H1 (cell line): Measurements from ENCODE around the gene PDX1. TPM values are rescaled to one million over a fixed set of nuclear protein-coding genes. Genes with fewer than 3 reads are reported as not detected.
A peak's percentile ranks its signal among the peaks of the same experiment; 100 is the strongest.

Experiments
- CTCF ChIA-PET: fragments of 300-600 bp; sonication (Branson Sonifier 250); formaldehyde crosslinking; loops from one replicate; lab custom pipeline; 2021; ENCODE audit not compliant: partially characterized antibody; lab: Charles Lee
- POLR2A ChIA-PET: fragments of 300-600 bp; sonication (Branson Sonifier 250); formaldehyde crosslinking; loops from one replicate; lab custom pipeline; 2021; ENCODE audit warnings: inconsistent platforms; ENCODE audit not compliant: partially characterized antibody; lab: Charles Lee
- DNase-seq, 2 experiments: peaks; one replicate each; pipeline versions ENCODE4 v3.0.0 to v3.0.0-alpha.2; 2010 to 2022; ENCODE audit warnings: low spot score in 2 of 2, low read depth in 1 of 2, mixed read lengths in 1 of 2
- FAIRE-seq: peaks from 2 replicates; lab custom pipeline; 2011; peaks lifted over from hg19 to GRCh38; lab: Jason Lieb, UNC
- H2AFZ ChIP-seq: 2 replicates; pipeline ENCODE4 v1.8.1; 2012; ENCODE audit warnings: low read length, inconsistent platforms
- H2AK5ac ChIP-seq: 2 replicates; pipeline ENCODE4 v1.6.1; 2013; ENCODE audit warnings: low read depth, low read length
- H2BK120ac ChIP-seq: replicated peaks from 2 replicates; pipeline ENCODE3; 2013; ENCODE audit warnings: low read depth, low read length, inconsistent platforms
- H2BK12ac ChIP-seq: 2 replicates; pipeline ENCODE4 v1.6.1; 2013; ENCODE audit warnings: low read depth, low read length
- H2BK15ac ChIP-seq: 2 replicates; pipeline ENCODE4 v1.6.1; 2013; ENCODE audit warnings: low read length
- H2BK20ac ChIP-seq: 2 replicates; pipeline ENCODE4 v1.6.1; 2013; ENCODE audit warnings: low read length
- H2BK5ac ChIP-seq: 2 replicates; pipeline ENCODE4 v1.6.1; 2013; ENCODE audit warnings: low read depth, low read length
- H3K14ac ChIP-seq: 2 replicates; pipeline ENCODE4 v1.6.1; 2013; ENCODE audit warnings: inconsistent platforms; ENCODE audit not compliant: insufficient read length
- H3K18ac ChIP-seq: 2 replicates; pipeline ENCODE4 v1.6.1; 2013; ENCODE audit warnings: low read length; ENCODE audit errors: extremely low read depth
- H3K23ac ChIP-seq: 2 replicates; pipeline ENCODE4 v1.6.1; 2013; ENCODE audit warnings: inconsistent platforms; ENCODE audit not compliant: insufficient read length
- H3K23me2 ChIP-seq: 2 replicates; pipeline ENCODE4 v1.6.1; 2013; ENCODE audit warnings: low read depth, low read length
- H3K27ac ChIP-seq: 2 replicates; pipeline ENCODE4 v1.6.1; 2011; ENCODE audit warnings: low read depth, low read length, inconsistent platforms
- H3K27me3 ChIP-seq, 4 experiments: replicated peaks in 1 of 4; 1 replicate in 1 of 4; 2 replicates in 3 of 4; pipeline versions ENCODE4 v1.6.1 to v1.8.1; 2011 to 2013; ENCODE audit warnings: low read length in 3 of 4, mild to moderate bottlenecking in 3 of 4, inconsistent platforms in 2 of 4, mixed read lengths in 2 of 4, moderate library complexity in 1 of 4; ENCODE audit not compliant: control insufficient read depth in 3 of 4, insufficient read depth in 3 of 4; ENCODE audit errors: extremely low read depth in 1 of 4
- H3K36me3 ChIP-seq, 4 experiments: 2 replicates each; pipeline versions ENCODE4 v1.6.1 to v1.8.1; 2011 to 2013; ENCODE audit warnings: mild to moderate bottlenecking in 4 of 4, low read length in 3 of 4, moderate library complexity in 2 of 4, control low read depth in 1 of 4, inconsistent platforms in 1 of 4; ENCODE audit not compliant: insufficient read depth in 4 of 4, control insufficient read depth in 2 of 4
- H3K4ac ChIP-seq: replicated peaks from 2 replicates; pipeline ENCODE3; 2013; ENCODE audit warnings: low read length, low read depth, mixed read lengths, inconsistent platforms; ENCODE audit not compliant: insufficient read length
- H3K4me1 ChIP-seq, 4 experiments: replicated peaks in 1 of 4; 1 replicate in 1 of 4; 2 replicates in 3 of 4; pipeline versions ENCODE4 v1.6.1 to v1.8.1; 2011 to 2013; ENCODE audit warnings: low read length in 3 of 4, inconsistent platforms in 2 of 4, mixed read lengths in 1 of 4; ENCODE audit not compliant: insufficient read depth in 4 of 4, control insufficient read depth in 3 of 4
- H3K4me2 ChIP-seq, 2 experiments: 2 replicates each; pipeline versions ENCODE4 v1.6.1 to v1.8.1; 2011 to 2013; ENCODE audit warnings: low read depth in 2 of 2, low read length in 2 of 2, control low read depth in 1 of 2, inconsistent platforms in 1 of 2, mild to moderate bottlenecking in 1 of 2; ENCODE audit not compliant: insufficient read depth in 1 of 2
- H3K4me3 ChIP-seq, 4 experiments: fragments of 200-600, 300-600 bp in 1 of 4; sonication (generic), shearing (Covaris generic), sonication (Bioruptor Twin) in 1 of 4; 2 replicates each; pipeline versions ENCODE4 v1.5.1 to v1.8.1; 2011 to 2016; ENCODE audit warnings: low read length in 4 of 4, low read depth in 3 of 4, control low read depth in 2 of 4, inconsistent platforms in 2 of 4, mild to moderate bottlenecking in 2 of 4, mixed read lengths in 1 of 4, moderate library complexity in 1 of 4; ENCODE audit not compliant: insufficient read depth in 2 of 4; ENCODE audit errors: extremely low read depth in 1 of 4
- H3K56ac ChIP-seq: replicated peaks from 2 replicates; pipeline ENCODE3; 2013; ENCODE audit warnings: low read depth, mild to moderate bottlenecking, mixed read lengths, low read length, inconsistent platforms; ENCODE audit not compliant: insufficient read length
- H3K79me1 ChIP-seq: 2 replicates; pipeline ENCODE4 v1.6.1; 2013; ENCODE audit warnings: low read depth, low read length, control low read depth
- H3K79me2 ChIP-seq, 2 experiments: 2 replicates each; pipeline versions ENCODE4 v1.6.1 to v1.8.1; 2012 to 2013; ENCODE audit warnings: low read length in 2 of 2, mild to moderate bottlenecking in 2 of 2, inconsistent platforms in 1 of 2; ENCODE audit not compliant: insufficient read depth in 2 of 2, control insufficient read depth in 1 of 2
- H3K9ac ChIP-seq, 4 experiments: replicated peaks in 1 of 4; 1 replicate in 1 of 4; 2 replicates in 3 of 4; pipeline versions ENCODE4 v1.6.1 to v1.8.1; 2011 to 2013; ENCODE audit warnings: low read depth in 3 of 4, low read length in 3 of 4, control low read depth in 2 of 4, mild to moderate bottlenecking in 2 of 4, moderate library complexity in 2 of 4, inconsistent platforms in 1 of 4; ENCODE audit errors: extremely low read depth in 1 of 4
- H3K9me3 ChIP-seq, 2 experiments: 2 replicates each; pipeline versions ENCODE4 v1.6.1 to v1.8.1; 2012 to 2013; ENCODE audit warnings: mild to moderate bottlenecking in 2 of 2, moderate library complexity in 2 of 2, control low read depth in 1 of 2, inconsistent platforms in 1 of 2, low read depth in 1 of 2, low read length in 1 of 2, mixed read lengths in 1 of 2; ENCODE audit not compliant: insufficient read depth in 2 of 2
- H4K20me1 ChIP-seq, 2 experiments: replicated peaks in 1 of 2; 2 replicates each; pipeline versions ENCODE3 to v1.8.1; 2011 to 2013; ENCODE audit warnings: inconsistent platforms in 2 of 2, low read length in 2 of 2, mild to moderate bottlenecking in 1 of 2; ENCODE audit not compliant: insufficient read depth in 2 of 2, control insufficient read depth in 1 of 2
- H4K5ac ChIP-seq: 2 replicates; pipeline ENCODE4 v1.6.1; 2013; ENCODE audit warnings: low read length, low read depth, mixed read lengths, inconsistent platforms; ENCODE audit not compliant: insufficient read length
- H4K8ac ChIP-seq: 2 replicates; pipeline ENCODE4 v1.8.0; 2013; ENCODE audit warnings: mild to moderate bottlenecking, moderate library complexity, low read length, inconsistent platforms; ENCODE audit not compliant: insufficient read depth; ENCODE audit errors: extremely low read depth
- H4K91ac ChIP-seq: replicated peaks from 2 replicates; pipeline ENCODE3; 2013; ENCODE audit warnings: low read length, mixed read lengths, inconsistent platforms; ENCODE audit not compliant: insufficient read length
- BRCA1 ChIP-seq: IDR thresholded peaks from 2 replicates; pipeline ENCODE4 v1.6.1; 2012; ENCODE audit warnings: low read depth, low read length, improper control_type of control experiment
- EP300 ChIP-seq, 2 experiments: IDR thresholded peaks; 1 replicate in 1 of 2; 2 replicates in 1 of 2; pipeline ENCODE4 v1.6.1; 2011 to 2012; ENCODE audit warnings: low read depth in 2 of 2, low read length in 2 of 2, mild to moderate bottlenecking in 2 of 2, borderline replicate concordance in 1 of 2, inconsistent platforms in 1 of 2, moderate library complexity in 1 of 2
- GTF2F1 ChIP-seq: IDR thresholded peaks from 2 replicates; pipeline ENCODE4 v1.6.1; 2012; ENCODE audit warnings: low read depth, low read length, improper control_type of control experiment, borderline replicate concordance
- MAFK ChIP-seq: IDR thresholded peaks from 2 replicates; pipeline ENCODE4 v1.6.1; 2012; ENCODE audit warnings: low read depth, mild to moderate bottlenecking, improper control_type of control experiment, low read length
- POLR2A ChIP-seq, 2 experiments: IDR thresholded peaks; 1 replicate in 1 of 2; 2 replicates in 1 of 2; pipeline ENCODE4 v1.6.1; 2011; ENCODE audit warnings: low read depth in 2 of 2, low read length in 2 of 2, mild to moderate bottlenecking in 2 of 2; ENCODE audit errors: control extremely low read depth in 1 of 2
- SIRT6 ChIP-seq: IDR thresholded peaks from one replicate; pipeline ENCODE4 v1.7.1; 2012; ENCODE audit warnings: low read length, inconsistent platforms
- SP2 ChIP-seq: IDR thresholded peaks from 2 replicates; pipeline ENCODE4 v1.6.1; 2012; ENCODE audit warnings: mild to moderate bottlenecking, low read length, inconsistent platforms
- WGBS, 2 experiments: shearing (Covaris generic) in 1 of 2; methylation state at CpG; one replicate each; pipeline versions ENCODE4 v1.1.6 to v1.1.7; 2013 to 2015; ENCODE audit warnings: low lambda C conversion rate in 2 of 2, mixed read lengths in 2 of 2, inconsistent platforms in 1 of 2, low coverage in 1 of 2, missing lambda C conversion rate in 1 of 2; ENCODE audit not compliant: insufficient replicate concordance in 2 of 2, insufficient coverage in 1 of 2, insufficient read length in 1 of 2; ENCODE audit errors: extremely low coverage in 1 of 2, missing lambda C conversion rate in 1 of 2; 5-methylcytosine and 5-hydroxymethylcytosine counted together
- polyA plus RNA-seq, 7 experiments: library from polyadenylated mRNA; depleted of rRNA in 3 of 7; stranded (reverse) in 5 of 7; unstranded in 2 of 7; fragments of >200 nt in 5 of 7; fragments of 200-250 nt in 2 of 7; gene quantifications; 1 replicate in 5 of 7; 2 replicates in 1 of 7; 4 replicates in 1 of 7; pipeline versions ENCODE4 v1.2.1 to v1.2.3, GENCODE V29; 2011 to 2013; ENCODE audit warnings: missing spikeins in 2 of 7, mixed read lengths in 2 of 7
- total RNA-seq: library from RNA; stranded (reverse); fragmentation: NEBNext Ultra II Directional; extraction: Animal tissue kit (Norgen Biotek cat#: 25700); gene quantifications from 2 replicates; pipeline ENCODE4 v1.2.1, GENCODE V29; 2021

The PDX1 gene
- total and polyA plus RNA-seq, 2 of the 8 experiments (the other 6 are each of a cell fraction or from before 2014, with no cell fraction given) = not detected

DNA sequence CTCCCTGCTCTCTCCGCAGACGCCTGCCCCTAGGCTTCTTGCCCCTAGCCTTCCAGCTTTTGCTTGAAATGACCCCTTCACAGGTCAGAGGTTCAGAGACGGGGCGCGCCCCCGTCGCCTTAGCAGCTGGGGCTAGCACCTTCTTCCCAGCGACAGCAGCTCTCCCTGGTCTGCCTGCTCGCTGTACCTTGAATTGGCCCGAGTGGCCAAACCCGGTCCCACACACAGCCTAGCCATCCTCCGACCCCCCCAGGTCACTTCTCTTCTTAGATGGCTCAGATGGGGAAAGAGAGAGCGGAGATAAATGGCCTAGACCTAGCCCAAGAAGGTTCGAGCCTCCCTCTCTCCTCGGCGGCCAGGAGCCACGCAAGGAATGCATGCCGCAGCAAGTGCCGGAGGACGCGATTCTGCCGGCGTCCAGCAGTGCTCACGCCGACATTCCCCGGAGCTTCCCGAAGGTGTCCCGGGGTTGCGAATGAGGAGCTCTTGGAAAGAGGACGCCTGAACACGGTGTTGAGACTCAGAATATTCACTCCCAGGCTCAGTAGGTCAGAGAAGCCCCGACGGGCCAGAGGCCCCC is 48.0 kb downstream of the PDX1 start:
- 9% methylated on average over 30 of the region's 33 CpGs; no CpG with 5 or more reads in 1 of the 2 experiments for WGBS, 2 experiments
- H3K18ac ChIP-seq = 0 out of 2 replicates have a peak overlapping the region, but pooled peaks have one; percentile 42
- H4K20me1 ChIP-seq = peaks cover 24 to 41% of the 10 kb centered on the region in 2 experiments
- no peak overlapping the region for H3K56ac ChIP-seq
- no peak for FAIRE-seq
- peak overlapping the region in 1 of 4 experiments; percentile 51; a peak in 2 of 8 replicates for H3K4me3 ChIP-seq
- no peak overlapping the region for H3K9ac ChIP-seq
- H2AK5ac ChIP-seq = no peak overlapping the region
- peak overlapping the region; percentile 65 to 83; a peak in 2 of 4 replicates for H3K4me2 ChIP-seq
- H2BK5ac ChIP-seq = no peak overlapping the region; the same call in 1 of the 2 replicates
- peak overlapping the region; percentile 34; the same call in 1 of the 2 replicates for H2BK20ac ChIP-seq
- H3K79me2 ChIP-seq = no peaks in the 10 kb centered on the region
- TF ChIP-seq MAFK = no peak
- no peak for TF ChIP-seq BRCA1
- no peak for TF ChIP-seq GTF2F1
- no peak for TF ChIP-seq SIRT6
- TF ChIP-seq POLR2A (IDR thresholded peaks at IDR 0.05; ENCODE audit: control extremely low read depth in 1 of 2, low read depth in 2 of 2, low read length in 2 of 2) = no peak
- no peak for TF ChIP-seq SP2
- TF ChIP-seq EP300 (IDR thresholded peaks at IDR 0.05; ENCODE audit: borderline replicate concordance in 1 of 2, low read depth in 2 of 2, low read length in 2 of 2) = no peak
- peaks cover 8 to 61% (median 39%) of the 10 kb centered on the region in 4 experiments for H3K4me1 ChIP-seq
- H2BK12ac ChIP-seq = no peak overlapping the region
- peaks cover 5% of the 10 kb centered on the region; the same call in 1 of the 2 replicates for H3K23me2 ChIP-seq
- H3K27me3 ChIP-seq = peaks cover 95 to 100% (median 98%) of the 10 kb centered on the region in 4 experiments
- ChIA-PET POLR2A (interaction anchor here (5.6 kb wide), 1 partner anchor 10 kb away, joined by 31 read pairs; no protein-coding TSS in a partner anchor), CTCF (interaction anchor here (0.6 to 19.7 kb wide), 7 partner anchors 9 to 197 kb away, joined by 3 to 283 read pairs (median 7); partner anchors contain the start of genes CDX2 and URAD)
- H2AFZ ChIP-seq = no peak overlapping the region
- H3K27ac ChIP-seq = no peak overlapping the region
- H3K36me3 ChIP-seq = peaks cover 0 to 12% (median 0%) of the 10 kb centered on the region in 4 experiments; a peak in 1 of 8 replicates
- H4K8ac ChIP-seq = no peak overlapping the region
- no peak for DNase-seq
- no peak overlapping the region for H3K4ac ChIP-seq
- no peak overlapping the region for H3K23ac ChIP-seq
- no peaks in the 10 kb centered on the region for H3K9me3 ChIP-seq
- peak overlapping the region; percentile 12 for H4K91ac ChIP-seq
- no peak overlapping the region for H2BK120ac ChIP-seq
- no peak overlapping the region for H3K14ac ChIP-seq
- H2BK15ac ChIP-seq = 0 out of 2 replicates have a peak overlapping the region, but pooled peaks have one; percentile 53
- no peak overlapping the region for H4K5ac ChIP-seq
- no peaks in the 10 kb centered on the region for H3K79me1 ChIP-seq
